ENCODE measurements around the gene PLAC9.

Gene PLAC9

DNA sequence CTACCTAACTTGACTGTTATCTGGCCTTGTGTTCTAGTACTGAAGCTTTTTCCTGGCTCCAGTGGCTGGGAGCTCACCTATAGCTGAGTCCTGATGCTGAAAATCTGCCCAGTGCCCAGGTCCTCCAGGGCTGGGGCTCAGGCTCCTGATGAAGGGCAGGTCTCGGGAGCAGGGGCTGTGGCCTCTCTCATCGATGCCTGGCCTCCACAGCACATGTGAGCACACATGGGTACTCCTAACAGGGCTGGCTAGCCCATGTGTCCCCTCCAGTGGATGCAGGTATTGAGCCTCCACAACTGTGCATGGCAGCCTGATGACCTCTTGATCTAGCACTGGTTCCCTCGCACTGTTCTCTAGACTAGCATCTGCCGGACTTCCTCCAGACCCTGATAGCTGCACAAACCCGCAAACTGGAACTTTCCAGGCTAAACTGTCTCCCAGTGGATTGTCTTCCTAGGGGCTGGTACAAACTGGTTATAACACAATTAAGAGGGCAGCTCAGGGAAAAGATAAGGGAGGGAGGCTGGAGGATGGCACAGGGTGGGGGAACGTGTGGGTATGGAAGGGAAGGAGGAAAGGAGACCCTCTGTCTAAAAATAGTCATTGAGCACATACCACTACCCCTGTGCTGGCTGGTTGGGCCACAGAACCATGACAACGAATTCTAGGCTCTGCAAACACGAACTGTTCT lies 35.1 kb downstream of the PLAC9 start:
- FAIRE-seq, result no peak
- no peak for TF ChIP-seq CTCF (IDR thresholded peaks at IDR 0.05; ENCODE audit: insufficient read depth, missing control alignments)
- no peak for DNase-seq (ENCODE audit: insufficient read length, low spot score)

- DNase-seq (ENCODE audit: insufficient read length, low spot score) (no peak), FAIRE-seq (no peak)
- no peak for TF ChIP-seq CTCF (IDR thresholded peaks at IDR 0.05; ENCODE audit: insufficient read depth, missing control alignments)
Observed at GRCh38 chr10:80168162-80168511, 35.6 kb downstream of the PLAC9 start.

GRCh38 chr10:80168679-80169380 lies 36.3 kb downstream of the PLAC9 start:
- no peak for FAIRE-seq
- DNase-seq (ENCODE audit: insufficient read length, low spot score), result no peak
- TF ChIP-seq CTCF (IDR thresholded peaks at IDR 0.05; ENCODE audit: insufficient read depth, missing control alignments), result no peak

- FAIRE-seq (no peak), DNase-seq (ENCODE audit: insufficient read length, low spot score) (no peak)
- no peak for TF ChIP-seq CTCF (IDR thresholded peaks at IDR 0.05; ENCODE audit: insufficient read depth, missing control alignments)
Observed at GRCh38 chr10:80170026-80170425, 37.5 kb downstream of the PLAC9 start.

GRCh38 chr10:80170641-80171040 lies 38.1 kb downstream of the PLAC9 start:
- no peak for DNase-seq (ENCODE audit: insufficient read length, low spot score)
- no peak for FAIRE-seq
- TF ChIP-seq CTCF (IDR thresholded peaks at IDR 0.05; ENCODE audit: insufficient read depth, missing control alignments), result no peak

GRCh38 chr10:80171248-80171660 lies 38.7 kb downstream of the PLAC9 start:
- DNase-seq (ENCODE audit: insufficient read length, low spot score) (no peak), FAIRE-seq (no peak)
- no peak for TF ChIP-seq CTCF (IDR thresholded peaks at IDR 0.05; ENCODE audit: insufficient read depth, missing control alignments)

DNA sequence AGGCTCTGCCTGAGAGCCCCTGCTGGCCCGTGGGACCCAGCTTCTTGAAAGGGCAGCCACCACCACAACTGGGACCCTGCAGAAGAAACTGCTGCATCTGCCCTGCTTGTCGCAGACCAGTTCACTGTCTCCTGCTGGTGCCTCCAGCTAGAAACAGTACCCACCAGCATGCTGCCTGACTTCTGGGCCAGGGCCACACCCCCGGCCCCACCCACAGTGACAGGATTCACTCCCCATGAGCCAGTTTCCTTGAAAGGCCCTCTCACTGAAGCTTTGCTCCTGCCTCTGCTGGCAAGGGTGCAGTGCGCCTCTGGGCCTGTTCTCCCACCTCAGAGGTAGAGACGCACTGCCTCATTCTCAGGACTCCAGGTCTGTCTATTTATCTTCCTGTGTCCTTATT lies 40.4 kb downstream of the PLAC9 start:
- no peak for TF ChIP-seq CTCF (IDR thresholded peaks at IDR 0.05; ENCODE audit: insufficient read depth, missing control alignments)
- FAIRE-seq (no peak), DNase-seq (ENCODE audit: insufficient read length, low spot score) (no peak)

Data from D721Med (cell line).